Measurements from ENCODE around the gene CLUH. TPM values are rescaled to one million over a fixed set of nuclear protein-coding genes. Genes with fewer than 3 reads are reported as not detected.
A peak's percentile ranks its signal among the peaks of the same experiment; 100 is the strongest.

The CLUH gene, protein sequence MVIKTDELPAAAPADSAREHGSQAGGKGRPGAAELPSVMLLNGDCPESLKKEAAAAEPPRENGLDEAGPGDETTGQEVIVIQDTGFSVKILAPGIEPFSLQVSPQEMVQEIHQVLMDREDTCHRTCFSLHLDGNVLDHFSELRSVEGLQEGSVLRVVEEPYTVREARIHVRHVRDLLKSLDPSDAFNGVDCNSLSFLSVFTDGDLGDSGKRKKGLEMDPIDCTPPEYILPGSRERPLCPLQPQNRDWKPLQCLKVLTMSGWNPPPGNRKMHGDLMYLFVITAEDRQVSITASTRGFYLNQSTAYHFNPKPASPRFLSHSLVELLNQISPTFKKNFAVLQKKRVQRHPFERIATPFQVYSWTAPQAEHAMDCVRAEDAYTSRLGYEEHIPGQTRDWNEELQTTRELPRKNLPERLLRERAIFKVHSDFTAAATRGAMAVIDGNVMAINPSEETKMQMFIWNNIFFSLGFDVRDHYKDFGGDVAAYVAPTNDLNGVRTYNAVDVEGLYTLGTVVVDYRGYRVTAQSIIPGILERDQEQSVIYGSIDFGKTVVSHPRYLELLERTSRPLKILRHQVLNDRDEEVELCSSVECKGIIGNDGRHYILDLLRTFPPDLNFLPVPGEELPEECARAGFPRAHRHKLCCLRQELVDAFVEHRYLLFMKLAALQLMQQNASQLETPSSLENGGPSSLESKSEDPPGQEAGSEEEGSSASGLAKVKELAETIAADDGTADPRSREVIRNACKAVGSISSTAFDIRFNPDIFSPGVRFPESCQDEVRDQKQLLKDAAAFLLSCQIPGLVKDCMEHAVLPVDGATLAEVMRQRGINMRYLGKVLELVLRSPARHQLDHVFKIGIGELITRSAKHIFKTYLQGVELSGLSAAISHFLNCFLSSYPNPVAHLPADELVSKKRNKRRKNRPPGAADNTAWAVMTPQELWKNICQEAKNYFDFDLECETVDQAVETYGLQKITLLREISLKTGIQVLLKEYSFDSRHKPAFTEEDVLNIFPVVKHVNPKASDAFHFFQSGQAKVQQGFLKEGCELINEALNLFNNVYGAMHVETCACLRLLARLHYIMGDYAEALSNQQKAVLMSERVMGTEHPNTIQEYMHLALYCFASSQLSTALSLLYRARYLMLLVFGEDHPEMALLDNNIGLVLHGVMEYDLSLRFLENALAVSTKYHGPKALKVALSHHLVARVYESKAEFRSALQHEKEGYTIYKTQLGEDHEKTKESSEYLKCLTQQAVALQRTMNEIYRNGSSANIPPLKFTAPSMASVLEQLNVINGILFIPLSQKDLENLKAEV (N-terminal part only)
- 56.5 and 59.8 TPM in 2 replicates for polyA plus RNA-seq (2014; cell fraction: cytosol; rRNA removed)
- 356 and 379 TPM in 2 replicates for polyA plus RNA-seq (2014; cell fraction: nucleus; rRNA removed)

DNA sequence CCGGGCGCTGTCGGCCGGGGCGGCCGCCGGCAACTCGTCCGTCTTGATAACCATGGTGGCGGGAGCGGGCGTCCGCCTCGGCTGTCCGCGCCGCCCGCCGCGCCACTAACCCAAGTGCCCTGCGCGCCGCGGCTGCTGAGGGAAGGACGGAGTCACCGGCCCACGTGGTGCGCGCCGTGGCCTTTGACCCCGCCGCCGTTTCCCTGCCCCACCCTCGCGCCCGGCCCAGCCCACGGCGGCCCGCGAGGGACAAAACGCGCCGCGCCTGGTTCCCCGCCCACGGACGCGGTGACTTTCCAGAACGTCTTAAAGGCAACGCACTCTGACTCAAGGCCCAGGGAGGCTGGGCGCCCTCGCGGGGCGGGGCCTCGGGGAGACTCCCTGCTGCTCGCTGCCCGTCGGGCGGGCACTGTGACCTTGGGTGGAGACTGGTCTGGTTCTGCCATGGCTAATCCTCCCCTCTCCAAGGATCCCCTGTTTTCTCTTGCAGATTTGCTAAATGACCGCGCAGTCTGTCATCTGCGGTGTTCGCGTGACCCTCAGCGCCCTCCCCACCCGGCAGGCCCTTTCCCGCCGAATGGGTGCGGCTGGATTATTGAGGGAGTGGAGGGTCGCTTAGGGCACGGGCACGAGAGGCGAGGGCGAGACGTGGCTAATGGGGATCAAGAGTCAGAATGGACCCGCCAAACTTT, at the start of gene CLUH:
CLUH (minus strand) TSS at position 157 of the 692 bp plus-strand sequence; CDS start at position 54, 103 bp downstream.
- DNase-seq (ENCODE audit: low spot score), result peak; percentile 97

DNA sequence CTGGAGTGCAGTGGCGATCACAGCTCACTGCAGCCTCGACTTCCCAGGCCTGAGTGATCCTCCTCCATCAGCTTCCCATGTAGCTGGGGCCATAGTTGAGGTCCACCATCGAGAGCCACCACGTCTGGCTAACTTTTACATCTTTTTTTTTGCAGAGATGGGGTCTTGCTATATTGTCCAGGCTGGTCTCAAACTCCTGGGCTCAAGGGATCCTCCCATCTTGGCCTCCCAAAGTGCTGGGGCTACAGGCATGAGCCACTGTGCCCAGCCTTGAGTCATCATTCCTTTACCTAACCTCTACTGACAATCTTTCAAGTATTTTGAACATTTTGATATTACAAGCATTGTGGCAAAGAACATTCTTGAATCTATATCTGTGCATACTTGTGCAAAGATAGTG, 47.3 kb upstream of the CLUH start:
- DNase-seq (ENCODE audit: low spot score), result no peak

DNA sequence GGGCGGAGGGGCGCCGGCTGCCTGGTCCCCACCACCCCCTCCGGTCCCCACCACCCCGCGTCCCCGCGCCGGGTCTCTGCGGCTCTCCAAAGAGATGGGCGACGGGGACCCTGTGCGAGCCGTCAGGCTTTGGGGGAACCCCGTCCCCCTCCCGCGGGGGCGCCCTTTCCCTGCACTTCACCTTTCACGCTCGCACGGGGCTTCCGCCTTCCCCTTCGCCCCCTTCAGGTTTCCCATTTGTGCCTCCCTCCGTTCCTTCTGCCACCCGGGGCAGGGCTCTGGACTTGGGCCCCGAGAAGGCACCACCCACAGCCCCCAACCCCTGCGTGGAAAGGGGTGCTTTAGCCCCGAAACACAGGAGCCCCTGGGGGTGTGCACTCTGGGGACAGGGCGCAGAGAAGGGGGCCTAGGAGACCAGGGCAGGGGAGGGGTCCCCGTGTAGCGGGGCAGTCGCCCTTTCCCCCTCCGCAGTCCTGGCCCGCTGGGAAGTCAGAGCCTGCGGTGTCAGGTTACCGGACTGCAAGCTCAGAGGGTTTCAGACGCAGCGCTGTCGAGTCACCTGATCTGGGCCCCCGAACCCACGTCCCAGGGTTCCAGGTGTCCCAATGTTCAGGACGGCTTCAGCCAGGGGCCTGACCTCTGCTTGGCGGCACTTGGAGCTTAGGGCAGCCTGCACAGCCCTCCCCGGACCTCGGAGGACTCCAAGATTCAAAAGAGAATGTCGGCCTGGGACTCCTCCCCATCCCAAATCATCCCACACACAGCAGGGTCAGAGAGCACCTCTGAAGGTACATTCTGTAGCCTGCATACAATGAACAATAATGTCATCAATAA, 44.5 kb upstream of the CLUH start:
- DNase-seq (ENCODE audit: low spot score), result peak; percentile 57

DNA sequence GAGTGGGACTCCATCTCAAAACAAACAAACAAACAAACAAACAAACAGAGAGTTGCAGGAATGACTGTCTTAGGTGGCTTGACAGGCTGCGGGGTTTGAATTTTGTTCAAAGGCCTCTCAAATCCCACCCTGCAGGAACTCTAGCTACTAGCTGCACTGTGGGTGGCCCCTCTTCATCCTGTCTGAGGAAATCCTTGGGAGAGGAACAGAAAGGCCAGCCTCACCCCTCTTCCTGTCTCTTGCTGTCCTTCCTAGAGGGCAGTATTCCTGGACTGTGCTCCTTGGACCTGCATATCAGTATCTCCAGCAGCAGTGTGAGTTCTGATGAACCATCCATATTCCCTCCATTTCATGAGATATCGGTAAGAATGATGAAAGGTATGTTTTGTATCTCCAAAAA, 39.9 kb upstream of the CLUH start:
- no peak for DNase-seq (ENCODE audit: low spot score)

DNA sequence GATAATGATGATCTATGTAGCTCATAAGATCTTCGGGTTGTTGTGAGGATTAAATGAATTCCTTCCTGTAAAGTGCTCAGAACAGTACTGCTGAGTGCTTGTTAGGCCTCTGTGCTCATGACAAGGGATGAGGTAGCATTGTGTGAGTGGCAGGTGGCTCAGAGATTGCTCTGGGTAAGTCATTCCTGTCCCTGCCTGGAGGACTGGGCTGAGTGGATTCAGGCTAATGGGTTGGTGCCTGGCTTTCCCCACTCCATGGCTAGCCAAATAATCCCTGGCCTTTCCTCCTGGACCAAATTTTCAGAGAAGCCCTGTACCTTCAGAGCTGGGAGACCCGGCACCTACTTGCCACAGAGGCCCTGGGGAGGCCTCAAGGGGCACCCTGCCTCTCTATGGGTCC, 39.2 kb upstream of the CLUH start:
- DNase-seq (ENCODE audit: low spot score), result no peak

DNA sequence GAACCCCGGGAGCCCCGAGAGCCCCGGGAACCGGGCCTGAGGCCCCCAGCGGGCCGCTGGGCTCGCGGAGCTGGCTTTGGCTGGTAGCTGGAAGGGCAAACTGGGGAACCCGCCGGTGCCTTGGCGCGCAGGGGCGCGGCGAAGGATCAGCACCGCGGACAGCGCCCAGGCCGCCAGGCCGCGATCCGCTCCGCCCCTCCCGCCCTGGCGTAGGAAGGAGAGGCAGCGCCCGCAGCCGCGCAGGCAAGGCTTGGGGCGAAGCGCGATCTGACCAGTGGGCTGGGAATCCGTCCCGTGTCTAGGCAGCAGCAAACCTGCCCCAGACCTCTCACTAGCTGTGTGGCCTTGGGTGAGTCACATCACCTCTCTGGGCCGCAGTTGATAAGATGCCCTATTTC, 38.2 kb upstream of the CLUH start:
- DNase-seq (ENCODE audit: low spot score), result peak; percentile 85

DNA sequence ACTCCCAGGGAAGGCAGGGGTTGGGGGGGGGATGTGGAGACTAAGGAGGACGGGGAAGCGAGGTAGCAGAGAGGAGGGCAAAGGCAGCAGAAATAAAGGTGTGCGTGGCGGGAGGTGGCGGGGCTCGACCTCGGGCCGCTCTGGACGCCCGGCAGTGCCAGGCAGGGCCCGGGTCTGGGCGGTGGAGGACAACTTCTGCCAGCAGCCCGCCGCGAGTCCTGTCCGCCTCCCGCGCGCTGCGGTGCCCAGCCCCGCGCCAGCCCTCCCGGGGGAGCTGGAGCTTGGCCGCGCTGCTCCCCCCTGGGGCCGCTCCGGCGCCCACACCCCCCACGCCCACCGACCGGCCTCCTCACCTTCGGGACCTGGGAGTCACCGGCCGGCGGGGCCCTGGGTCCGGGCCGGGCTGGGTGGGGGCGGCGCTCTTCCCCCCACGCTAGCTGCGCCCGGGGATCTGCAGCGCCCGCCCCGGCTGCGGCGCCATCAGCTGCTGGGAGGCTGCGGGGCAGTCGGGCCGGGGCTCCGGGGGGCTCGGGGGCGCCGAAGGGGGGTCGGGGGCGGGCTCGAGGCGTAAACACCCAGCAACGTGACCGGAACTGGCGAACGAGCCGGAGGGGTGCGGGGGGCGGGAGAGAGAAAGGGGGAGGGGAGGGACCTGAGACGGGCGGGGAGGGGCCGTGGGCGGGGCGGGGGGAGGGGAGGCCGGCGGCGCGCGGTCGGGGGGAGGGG, 37.7 kb upstream of the CLUH start, which contains the start of gene CCDC92B:
CCDC92B (minus strand) TSS at position 595 of the 726 bp plus-strand sequence. CDS start 14,507 bp downstream, outside the sequence.
- no peak for DNase-seq (ENCODE audit: low spot score)

DNA sequence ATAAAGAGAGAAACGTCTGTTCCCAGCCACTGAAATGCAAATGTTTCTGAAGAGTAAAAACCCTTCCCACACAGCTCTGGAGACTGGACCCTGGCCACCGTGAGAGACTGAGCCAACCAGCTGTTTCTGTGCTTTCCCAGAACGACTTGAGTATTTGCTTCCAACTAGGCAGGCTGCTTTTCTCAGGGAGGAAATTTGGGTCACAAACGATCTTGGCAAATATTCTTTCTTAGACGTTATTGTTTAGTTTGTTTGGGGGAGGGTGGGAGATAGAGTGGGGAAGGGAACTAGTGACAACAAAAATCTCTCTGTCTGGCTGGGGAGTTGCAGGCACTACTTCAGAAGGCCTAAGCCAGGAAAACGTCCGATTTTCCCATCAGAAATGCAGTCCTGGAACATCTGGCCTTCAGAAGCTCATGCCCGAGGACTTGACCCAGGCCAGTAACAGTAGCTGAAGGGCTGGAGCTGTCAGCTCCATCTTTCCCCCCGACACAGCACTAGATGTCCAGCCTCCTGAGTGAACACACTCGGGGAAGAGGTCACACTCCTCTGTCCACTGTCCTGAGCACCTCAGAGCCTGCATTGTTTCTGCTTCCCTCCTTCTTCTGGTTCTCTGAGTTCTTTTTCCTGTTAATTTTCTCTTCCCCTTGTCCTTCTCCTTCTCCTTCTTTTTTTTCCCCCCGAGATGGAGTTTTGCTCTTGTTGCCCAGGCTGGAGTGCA, 33.9 kb upstream of the CLUH start:
- DNase-seq (ENCODE audit: low spot score), result no peak

DNA sequence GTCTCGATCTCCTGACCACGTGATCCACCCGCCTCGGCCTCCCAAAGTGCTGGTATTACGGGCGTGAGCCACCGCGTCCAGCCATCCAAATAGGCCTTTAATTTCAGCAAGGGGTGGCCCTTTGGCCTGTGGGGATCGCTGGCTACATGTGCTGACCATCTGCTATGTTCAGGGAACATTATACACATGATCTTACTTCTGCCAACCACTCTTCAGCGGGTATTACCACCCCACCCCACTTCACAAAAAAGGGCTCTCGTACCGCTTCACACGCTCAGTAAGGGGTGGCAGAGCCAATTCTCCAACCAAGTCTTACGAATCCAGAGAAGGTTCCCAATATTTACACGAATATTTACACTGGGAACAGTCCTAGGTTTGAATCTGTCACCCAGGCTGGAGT, 26.1 kb upstream of the CLUH start:
- no peak for DNase-seq (ENCODE audit: low spot score)

DNA sequence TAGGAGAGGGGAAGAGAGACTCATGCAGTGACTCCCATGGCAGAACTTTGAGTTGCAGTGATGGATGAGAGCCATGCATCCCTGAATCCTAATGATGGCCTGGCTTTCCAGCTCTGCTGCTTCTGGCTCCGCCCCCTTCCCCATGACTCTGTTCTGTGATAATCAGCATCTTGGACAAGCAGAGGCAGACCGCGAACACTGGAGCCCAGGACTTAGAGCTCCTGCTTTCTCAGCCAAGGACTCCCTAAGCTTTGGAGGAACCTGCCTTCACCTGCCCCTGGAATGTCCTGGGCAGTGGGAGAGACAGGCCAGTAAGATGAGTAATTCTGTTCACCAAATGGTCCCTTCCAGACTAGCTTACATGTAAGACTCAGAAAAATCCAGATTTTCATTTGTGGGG, 25.4 kb upstream of the CLUH start:
- DNase-seq (ENCODE audit: low spot score), result peak; percentile 73

DNA sequence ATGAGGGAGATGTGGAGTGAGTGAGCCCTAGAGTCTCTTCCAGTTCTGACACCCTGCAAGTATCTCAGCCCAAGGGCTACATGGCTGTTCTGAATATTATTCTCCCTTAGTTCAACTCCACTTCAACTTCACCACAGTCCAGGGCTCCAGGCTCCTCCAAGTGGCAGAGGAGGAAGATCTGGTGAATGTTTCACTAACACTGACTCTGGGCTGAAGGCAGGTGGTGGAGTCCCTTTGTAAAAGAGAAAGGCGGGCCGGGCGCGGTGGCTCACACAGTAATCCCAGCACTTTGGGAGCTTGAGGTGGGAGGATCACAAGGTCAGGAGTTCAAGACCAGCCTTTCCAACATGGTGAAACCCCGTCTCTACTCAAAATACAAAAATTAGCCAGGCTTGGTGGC, 24.3 kb upstream of the CLUH start:
- no peak for DNase-seq (ENCODE audit: low spot score)

DNA sequence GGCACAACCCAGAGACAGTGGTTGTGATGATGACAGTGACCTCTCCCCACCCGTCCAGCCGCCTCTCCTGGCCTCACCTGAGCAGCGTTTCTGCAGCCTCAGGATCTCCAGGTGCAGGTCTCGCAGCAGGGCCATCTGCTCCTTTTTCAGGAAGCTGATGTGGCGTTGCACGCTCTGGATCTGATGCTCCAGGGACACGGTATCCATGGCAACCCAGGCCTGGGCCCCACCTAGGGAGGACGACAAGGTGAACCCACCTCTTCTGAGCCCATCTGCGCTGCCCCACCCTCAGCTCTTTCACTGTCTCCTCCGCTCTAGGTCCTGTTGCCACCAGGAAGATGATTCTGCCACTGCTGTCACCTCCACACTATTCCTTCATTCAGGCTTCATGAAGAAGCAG, 23.4 kb upstream of the CLUH start:
- no peak for DNase-seq (ENCODE audit: low spot score)

DNA sequence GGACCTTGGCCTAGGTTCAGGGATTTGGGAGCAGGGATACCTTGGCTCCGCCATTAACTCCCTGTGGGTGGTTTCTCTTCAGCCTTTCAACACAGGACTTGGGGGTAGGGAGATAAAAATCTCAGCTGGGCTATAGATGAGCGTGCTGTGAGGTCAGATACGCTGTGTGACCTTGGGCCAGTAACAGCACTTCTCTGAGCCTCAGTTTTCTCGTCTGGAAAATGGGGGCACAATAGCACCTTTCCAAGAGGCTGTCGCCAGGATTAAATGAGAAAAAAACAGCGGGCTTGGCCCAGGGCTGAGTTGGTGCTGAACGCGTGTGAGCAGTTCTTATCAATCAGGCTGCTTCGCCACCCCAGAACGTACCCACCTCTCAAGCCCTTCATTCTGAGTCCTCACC, 20.2 kb upstream of the CLUH start:
- DNase-seq (ENCODE audit: low spot score), result no peak

DNA sequence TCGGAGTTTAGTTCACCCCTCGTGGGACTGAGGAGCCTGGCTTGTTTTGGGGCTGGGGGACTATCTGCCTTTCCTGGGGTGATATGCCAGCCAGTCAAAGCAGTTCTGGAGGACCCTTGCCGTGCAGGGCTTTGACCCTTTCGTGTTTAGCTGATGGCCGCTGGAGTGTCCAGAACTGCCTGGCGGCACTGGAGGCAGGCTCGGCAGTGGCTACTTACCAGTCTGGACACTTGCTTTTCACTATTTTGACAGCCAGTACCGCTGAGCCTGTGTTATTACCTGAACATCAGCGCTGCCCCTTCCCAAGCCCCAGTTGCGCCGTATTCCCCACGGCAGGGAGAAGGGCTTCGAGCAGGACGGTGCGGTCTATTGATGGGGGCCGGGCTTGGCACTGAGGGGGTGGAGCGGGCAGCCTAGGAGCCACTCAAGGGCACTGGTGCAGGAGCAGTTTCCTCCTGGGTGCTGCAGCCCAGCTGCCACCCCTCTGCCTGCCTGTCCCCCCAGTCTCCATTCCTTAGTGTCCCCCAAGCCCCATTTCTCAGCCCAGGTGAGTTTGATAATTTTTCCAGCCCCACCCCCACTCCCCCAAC, 19.3 kb upstream of the CLUH start:
- DNase-seq (ENCODE audit: low spot score), result no peak

DNA sequence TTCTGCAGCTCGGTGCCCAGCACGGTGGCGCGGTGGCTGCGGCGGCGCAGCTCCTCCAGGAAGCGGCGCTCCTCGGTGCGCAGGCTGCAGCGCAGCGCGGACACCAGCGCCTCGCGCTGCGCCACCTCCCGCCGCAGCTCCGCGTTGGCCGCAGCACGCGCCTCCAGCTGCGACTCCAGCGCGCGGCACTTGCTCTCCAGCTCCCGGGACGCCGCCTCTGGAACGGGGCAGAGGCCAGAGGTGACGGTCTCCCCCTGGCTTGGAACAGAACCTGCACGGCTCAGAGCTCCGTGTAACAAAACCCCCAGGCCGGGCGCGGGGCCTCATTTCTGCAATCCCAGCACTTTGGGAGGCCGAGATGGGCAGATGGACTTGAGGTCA, 13.2 kb upstream of the CLUH start:
- DNase-seq (ENCODE audit: low spot score), result no peak

DNA sequence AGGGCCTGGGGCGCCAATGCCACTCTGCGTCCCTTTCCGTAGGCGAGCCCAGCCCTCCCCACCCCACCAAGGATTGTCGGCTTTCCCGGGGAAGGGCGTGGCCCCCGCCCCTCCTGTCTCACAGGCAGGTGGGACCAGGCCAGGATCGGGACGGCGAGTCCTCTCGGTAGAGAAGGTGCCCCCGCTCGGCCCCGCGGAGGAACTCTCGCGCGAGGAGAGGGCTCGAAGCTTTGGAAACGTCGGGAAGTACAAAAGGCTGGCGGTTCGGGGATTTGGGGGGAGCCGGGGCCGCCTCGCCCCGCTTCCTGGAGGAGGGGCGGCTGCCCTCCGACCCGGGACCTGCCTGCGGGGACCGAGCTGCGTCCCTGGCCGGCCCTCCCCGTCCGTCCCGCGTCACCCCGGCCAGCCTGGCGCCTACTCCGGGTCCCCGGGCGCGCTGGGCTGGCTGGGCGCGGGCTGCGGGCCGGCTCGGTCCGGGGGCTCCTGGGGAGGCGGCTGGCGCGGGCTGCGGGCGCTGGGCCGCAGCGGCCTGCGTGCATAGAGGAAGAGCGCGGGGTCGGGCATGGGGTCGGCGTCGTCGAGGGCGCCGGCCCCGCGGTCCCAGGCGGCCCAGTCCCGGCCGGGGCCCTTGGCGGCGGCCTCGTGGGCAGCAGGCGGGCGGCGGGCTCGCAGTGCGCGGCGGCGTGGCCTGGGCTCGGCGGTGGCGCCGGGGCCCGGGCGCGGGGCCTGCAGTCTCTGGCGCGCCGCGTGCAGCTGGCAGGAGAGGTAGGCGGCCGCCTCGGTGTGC, 12.6 kb upstream of the CLUH start:
- no peak for DNase-seq (ENCODE audit: low spot score)

DNA sequence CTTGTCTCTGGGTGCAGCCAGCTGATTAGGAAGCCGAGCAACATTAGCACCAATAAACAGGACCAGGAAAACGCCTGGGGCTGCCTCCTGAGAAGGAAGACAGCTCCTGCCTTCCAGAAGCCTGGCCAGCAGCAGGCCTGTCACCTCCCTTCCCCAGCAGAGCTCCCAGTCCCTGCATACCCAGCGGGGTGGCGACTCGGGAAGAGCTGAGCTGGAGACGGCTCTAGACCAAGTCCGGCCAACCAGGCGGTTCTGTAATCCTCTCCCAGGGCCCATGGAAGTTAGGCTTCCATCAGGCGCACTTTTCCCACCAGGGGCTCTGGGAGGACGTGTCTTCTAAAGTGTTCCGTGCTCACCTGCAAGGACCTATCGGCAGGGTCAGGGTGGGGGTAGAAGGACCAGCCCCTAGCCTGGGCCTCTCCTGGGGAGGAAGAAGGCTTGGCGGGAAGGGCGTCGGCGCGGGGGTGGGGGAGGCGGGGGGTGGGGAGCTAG, 12.0 kb upstream of the CLUH start:
- no peak for DNase-seq (ENCODE audit: low spot score)
